GF-D8 (cell line): ENCODE results near the gene CENPP.

Experiments
- DNase-seq: peaks from one replicate; lab custom pipeline; 2025; lab: John Stamatoyannopoulos, UW

CENPP gene

GRCh38 chr9:92639791-92640271, 314.1 kb downstream of the CENPP start:
- DNase-seq, result no peak

GRCh38 chr9:92640398-92641091, 314.8 kb downstream of the CENPP start:
- DNase-seq, result no peak

DNA sequence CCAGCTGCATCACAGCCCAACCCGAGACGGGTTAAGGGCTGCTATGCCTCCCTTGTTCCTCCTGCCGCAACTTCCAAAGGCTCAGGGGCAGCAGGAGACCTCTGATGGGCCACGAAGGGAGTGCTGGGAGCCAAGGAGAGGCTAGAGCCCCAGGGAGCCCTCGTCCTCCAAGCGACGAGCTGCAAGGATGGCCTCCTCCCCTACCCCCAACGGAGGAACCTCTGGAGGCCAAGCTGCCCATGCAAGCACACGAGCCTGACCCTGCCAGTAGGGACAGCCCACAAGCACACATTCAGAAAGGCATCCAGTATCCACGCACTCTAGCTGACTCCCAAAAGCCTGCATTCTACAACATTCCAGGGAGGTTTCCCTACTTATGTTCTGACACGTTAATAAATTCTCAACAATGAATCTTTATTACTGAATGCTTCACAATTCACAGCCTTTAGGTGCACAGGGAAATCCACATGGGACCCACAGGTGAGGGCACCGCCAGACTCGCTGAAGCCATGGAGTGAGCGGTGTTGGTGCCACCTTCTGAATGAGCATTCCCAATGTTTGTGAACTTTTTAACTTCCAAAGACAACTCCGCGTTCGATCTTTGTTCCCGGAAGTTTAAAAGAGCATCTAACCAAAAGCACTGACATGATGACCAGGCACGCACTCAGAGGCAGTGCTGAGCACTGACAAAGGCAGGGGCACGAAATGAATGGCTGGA, 315.5 kb downstream of the CENPP start:
- no peak for DNase-seq

GRCh38 chr9:92642041-92642451, 316.3 kb downstream of the CENPP start:
- no peak for DNase-seq

DNA sequence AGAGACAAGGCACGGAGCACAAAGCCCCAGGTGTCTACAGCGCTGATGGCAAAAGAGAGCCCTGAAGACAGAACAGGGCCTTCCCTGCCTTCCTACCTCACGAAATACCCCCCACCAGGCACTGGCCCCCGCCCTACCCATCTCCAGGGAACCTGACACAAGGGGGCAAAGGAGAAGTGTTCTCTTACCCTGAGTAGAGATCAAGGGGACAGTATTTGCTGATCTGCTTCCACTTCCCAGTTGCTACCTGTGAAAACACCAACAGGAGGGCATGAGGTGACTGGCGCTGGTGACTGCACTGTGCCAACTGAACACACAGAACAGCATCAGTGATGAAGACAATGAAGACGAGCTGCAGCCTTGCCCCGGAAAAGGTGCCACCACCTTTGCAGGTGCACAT, 316.8 kb downstream of the CENPP start:
- DNase-seq, result no peak

DNA sequence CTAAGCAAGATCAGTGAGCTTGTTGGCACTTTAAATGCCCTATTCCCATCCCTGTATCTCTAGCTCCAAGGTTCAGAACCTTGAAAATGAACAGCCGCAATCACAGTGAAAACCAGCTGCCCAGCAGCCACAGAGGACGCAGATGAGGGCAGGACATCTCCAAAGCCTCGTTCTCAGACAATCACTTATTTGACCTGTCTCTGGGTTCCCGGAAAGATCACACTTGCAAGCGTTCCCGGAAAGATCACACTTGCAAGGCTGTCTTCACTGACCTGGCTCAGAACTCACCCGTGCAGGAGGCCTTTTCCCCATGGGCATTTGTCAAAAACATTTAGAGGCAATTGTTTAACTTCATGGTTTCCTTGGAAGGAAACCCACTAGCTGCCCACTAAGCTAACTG, 318.5 kb downstream of the CENPP start:
- no peak for DNase-seq

- DNase-seq, result no peak
Observed at GRCh38 chr9:92645041-92645440, 319.3 kb downstream of the CENPP start.

DNA sequence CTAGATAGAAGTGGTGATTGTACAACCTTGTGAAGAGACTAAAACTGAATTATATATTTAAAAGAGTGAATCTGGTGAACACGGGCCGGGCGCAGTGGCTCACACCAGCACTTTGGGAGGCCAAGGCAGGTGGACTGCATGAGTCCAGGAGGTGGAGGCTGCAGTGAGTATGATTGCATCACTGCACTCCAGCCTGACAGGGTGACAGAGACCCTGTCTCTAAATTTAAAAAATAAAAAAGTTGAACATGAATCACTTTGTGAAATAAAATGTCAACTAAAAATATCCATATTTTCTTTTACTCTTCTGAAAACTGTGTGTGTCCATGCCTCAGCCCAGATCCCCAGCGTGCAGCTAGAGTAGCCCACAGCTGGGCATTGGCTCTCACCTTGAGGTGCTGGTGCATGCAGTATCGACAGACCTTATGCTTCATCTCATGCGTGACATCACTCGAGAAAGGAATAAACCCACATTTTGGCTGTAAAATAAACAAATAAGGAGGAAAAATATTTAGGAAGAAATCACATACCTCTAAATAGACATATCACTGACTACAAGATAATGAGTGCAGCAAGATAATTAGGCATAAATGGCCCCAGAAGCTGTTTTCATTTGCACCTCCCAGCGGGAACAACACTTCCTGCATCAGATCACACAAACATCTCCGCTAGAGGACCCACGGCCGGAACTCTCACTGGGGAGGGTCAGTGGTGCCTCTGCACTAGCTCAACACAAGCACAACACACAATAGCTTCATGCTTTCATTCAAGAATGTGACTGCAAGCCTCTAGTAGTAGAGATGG, 322.1 kb downstream of the CENPP start:
- DNase-seq, result no peak

GRCh38 chr9:92648474-92648971, 322.8 kb downstream of the CENPP start:
- DNase-seq, result no peak

DNA sequence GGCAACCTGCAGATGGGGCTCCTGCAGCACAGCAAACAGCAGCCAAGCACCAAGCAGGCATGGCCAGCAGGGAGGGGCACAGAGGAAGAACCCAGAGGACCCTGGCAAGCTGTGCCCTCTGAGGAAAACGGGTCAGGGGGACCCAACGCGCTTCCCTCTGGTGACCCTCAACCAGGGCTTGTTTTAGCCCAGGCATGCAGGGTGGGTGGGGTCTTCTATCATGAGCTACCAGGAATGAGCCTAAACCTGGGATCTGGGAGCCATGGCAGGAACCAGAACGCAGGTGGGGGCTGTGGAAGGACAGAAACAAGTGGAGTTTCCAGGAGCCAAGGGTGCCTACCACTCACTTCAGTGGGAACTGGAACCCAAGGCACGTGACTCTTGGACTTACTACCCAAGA, 323.3 kb downstream of the CENPP start:
- DNase-seq, result no peak

DNA sequence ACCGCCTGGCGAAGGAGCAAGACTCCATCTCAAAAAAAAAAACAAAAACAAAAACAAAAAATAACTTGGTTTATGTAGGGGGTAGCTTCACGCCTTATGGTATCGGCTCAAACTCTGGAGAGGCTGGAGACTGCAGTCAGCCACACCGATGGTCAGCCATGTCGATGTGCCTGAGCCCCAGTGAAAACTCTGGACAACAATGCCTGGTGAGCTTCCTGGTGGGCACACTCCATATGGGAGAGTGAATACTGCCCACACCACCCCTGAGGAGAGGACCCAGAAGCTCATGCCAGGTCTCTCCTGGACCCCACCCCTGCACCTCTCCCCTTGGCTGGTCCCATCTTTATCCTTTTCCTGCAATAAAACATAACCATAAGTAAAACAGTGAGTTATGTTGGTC, 324.5 kb downstream of the CENPP start:
- DNase-seq, result no peak

DNA sequence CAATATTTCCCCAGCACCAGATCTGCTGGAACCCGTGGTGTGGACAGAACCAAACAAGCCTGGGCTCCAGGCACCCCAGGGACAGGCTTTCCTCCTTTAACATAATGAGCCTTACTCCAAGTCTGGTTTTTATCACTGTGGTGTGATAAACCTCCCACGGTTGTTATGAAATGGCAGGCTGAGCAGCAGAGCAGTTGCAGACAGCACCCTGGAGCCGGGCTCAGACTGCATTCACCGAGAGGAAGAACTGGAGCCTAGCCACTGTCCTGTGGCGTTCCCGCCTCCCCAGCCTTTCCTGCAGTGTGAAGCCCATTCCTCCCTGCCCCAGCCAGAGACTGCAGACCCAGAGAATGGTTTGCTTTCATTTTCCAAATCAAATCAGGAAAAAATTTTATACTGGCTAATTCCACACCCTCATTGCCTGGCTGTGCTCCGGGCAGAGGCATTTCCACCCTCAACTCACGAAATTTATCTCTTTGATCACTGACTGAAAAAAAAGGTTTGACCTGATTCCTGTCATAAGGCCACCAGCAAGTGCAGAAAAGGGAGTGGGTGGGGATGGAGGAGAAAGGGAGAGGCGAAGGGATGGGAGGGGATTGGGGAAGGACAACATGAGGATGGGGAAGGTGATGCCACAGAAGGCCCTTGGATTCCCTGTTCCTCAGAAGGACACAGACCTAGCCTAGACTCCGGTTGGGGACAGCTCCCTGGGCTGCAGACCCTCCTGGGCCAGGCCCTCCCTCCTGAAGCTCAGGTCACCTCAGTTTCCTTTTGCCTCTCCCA, 325.3 kb downstream of the CENPP start:
- peak; percentile 10 for DNase-seq

DNA sequence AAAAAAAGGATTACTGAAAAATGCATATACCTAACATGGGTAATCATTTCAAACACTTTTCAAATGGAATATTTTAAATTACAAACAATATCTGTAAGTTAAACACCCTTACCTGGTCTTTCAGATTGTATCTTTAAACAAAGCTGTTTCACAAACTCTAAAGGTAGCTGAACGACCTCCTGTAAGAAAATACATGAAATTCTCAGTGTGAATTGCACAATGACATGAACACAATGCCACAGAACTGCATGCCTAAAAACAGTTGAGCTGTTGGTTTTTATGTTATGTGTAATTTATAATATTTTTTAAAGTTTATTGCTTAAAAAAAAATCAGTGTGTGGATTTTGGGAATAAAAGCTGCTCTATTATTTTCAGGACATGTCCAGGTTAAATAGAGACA, 326.7 kb downstream of the CENPP start:
- no peak for DNase-seq

DNA sequence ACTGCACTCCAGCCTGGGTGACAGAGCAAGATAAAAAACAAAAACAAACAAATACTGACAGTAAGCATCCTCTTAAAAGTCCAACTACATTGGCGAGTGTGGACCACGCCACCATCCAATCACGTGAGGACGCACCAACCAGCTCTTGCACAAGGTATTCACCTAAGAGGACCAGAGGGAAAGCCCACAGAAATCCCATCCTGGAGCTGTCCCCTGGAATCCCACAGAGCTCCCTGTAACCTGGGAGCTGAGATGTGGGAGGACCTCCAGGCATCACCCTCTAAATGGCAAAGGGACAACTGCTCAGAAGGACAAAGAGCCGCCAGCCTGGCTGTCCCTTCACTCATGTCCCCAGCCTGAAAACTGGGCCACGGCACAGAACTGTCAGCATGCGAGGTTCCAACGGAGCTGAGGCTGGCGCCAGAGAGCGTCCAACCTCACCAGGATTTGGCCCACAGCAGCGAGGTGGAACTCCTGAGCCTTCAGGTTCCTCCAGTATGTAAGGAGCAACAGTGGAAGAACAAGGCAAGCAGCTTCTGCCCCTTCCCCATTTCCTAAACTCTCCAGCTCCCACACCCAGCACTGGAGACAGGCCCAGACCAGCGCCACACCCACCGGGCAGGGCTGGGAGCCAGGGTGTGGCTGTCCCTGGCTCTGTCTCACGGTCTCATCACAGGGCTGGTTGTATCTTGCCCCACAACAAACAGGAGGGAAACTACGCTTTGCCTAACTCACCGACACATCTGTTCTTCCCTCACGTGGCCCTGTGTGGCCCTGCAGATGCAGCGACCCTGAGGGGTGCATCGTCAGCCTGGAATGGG, 328.9 kb downstream of the CENPP start:
- no peak for DNase-seq

GRCh38 chr9:92655366-92655765, 329.6 kb downstream of the CENPP start:
- DNase-seq, result no peak

- DNase-seq, result no peak
Observed at GRCh38 chr9:92655896-92656536, 330.3 kb downstream of the CENPP start.

GRCh38 chr9:92656537-92656925, 330.8 kb downstream of the CENPP start:
- DNase-seq, result no peak

DNA sequence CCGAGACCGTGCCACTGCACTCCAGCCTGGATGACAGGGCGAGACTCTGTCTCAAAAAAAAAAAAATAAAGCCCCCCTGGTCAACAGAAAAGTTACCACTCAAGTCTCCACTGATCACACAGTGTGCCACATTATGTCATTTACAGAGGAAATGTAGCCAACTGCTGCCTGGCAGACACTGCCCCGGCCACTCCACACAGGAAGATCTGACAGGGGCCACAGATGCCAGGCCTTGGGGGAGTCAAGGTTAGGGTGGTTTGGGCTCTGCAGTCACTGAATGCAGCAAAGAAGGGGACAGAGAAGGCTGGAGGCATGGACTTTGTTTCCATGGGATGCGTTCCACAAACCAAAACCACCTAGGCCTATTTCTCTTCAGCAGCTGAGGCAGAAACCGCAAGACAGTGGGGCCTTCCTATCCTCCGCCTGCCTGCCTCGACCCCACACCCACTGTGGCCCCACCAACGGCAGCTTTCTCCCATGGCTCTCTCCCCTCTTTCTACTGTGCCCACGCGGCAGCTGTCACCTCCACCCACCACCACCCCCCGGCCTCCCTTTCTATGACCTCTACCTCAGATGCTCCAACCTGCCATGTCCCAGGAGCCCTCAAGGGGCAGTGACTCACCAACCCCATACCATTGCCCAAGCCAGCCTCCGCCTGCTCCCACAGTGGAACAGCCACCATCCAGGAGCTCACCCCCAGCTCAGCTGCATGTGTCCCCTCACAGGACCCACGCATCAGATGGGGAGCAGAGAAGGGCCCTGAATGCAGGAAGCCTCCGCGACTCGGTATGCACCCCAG, 331.7 kb downstream of the CENPP start:
- DNase-seq, result no peak

GRCh38 chr9:92658176-92658575, 332.4 kb downstream of the CENPP start:
- no peak for DNase-seq

- no peak for DNase-seq
Observed at GRCh38 chr9:92658611-92659010, 332.9 kb downstream of the CENPP start.
